C4-2B (cell line): ENCODE data around the gene PPM1E.

Experiments
- CTCF ChIP-seq: fragments of 450-650 bp; conservative IDR thresholded peaks from 2 replicates; pipeline ENCODE4 v1.5.1; 2017; ENCODE audit warnings: mild to moderate bottlenecking
- ZFX ChIP-seq: fragments of 450-650 bp; IDR thresholded peaks from 2 replicates; pipeline ENCODE4 v1.6.1; 2017

- no peak for TF ChIP-seq CTCF
- no peak for TF ChIP-seq ZFX
Measured at GRCh38 chr17:59008737-59009136, 253.1 kb downstream of the PPM1E start.
